SK-N-DZ (cell line): ENCODE measurements around the gene WDR86.

Experiments used
- DNase-seq: peaks from one replicate; pipeline ENCODE4 v3.0.0-alpha.2; 2015; ENCODE audit warnings: low spot score

WDR86 gene

GRCh38 chr7:151380199-151381097 is 29.4 kb downstream of the WDR86 start:
- no peak for DNase-seq

DNA sequence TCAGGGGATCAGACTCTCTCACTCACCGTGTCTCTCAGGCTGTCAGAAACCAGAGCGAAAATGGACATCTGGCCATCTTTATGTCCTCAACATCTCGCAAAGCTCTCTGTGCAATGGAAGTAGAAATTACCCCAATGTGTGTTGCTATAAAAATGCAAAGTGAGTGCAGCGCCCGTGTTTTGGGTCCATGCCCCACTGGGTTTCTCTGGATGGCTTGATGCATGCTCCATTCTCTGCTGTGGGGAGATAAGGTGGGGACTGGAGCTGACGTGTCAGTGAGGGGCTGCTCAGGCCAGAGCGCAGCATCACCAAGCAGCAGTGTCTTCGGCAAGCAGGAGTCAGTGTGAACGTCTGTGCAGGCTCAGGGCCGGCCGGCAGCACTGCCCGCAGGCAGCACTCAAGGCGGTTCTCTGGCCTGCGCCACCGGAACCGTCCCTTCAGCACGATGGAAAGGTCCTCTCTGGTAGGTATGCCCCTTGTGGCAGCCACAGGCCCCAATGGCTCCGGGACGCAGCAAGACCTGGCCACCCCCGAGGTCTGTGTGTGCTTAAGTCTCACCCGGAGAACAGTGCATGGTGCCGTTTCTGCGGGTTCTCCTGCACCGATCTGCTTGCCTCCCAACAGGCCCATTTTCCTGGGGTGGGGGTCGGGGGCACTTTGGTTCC is 30.2 kb downstream of the WDR86 start:
- no peak for DNase-seq

GRCh38 chr7:151379193-151379520 is 30.7 kb downstream of the WDR86 start:
- DNase-seq, result no peak

- no peak for DNase-seq
Observed at GRCh38 chr7:151378496-151379192, 31.2 kb downstream of the WDR86 start.

GRCh38 chr7:151378011-151378410 is 31.8 kb downstream of the WDR86 start:
- DNase-seq, result no peak

DNA sequence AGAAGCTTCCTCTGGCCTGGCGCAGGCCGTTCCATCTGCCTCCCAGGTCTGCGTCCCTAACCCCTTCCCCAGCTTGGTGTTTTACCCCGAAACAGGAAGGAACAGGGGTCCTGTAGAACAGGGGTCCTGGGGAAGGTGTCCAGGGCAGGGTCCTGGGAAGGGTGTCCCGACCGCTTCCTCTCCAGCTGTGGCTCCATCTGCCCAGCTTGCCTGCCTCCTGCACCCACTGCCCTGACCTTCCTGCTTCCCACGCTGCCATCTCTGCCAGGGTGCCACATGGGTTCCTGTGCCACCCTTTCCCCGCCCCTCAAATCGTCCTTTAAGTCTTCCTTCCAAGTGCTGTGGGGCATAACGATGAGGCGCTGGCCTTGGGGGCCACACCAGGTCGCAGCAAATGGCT is 32.4 kb downstream of the WDR86 start:
- no peak for DNase-seq

- DNase-seq, result no peak
Observed at GRCh38 chr7:151376218-151376902, 33.5 kb downstream of the WDR86 start.

- no peak for DNase-seq
Observed at GRCh38 chr7:151375530-151376217, 34.2 kb downstream of the WDR86 start.

DNA sequence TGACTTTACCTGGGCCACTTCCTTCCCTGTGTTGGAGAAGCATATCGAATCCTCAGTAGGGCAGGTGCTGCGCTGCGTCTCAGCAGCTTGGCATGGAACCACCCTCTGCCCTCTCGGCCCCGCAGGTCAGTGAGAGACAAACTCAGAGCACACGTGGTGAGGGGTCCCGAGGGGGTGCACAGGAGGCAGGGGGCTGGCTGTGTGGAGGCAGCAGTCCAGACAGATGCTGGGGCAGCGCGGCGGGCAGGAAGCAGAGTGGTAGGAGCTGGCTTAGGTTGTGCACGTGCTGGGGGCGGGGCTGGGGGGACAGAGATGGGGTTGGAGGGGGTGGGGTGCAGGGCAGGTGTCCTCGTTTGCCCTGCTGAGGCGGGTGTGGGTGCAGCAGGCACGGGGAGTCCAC is 35.1 kb downstream of the WDR86 start:
- no peak for DNase-seq

DNA sequence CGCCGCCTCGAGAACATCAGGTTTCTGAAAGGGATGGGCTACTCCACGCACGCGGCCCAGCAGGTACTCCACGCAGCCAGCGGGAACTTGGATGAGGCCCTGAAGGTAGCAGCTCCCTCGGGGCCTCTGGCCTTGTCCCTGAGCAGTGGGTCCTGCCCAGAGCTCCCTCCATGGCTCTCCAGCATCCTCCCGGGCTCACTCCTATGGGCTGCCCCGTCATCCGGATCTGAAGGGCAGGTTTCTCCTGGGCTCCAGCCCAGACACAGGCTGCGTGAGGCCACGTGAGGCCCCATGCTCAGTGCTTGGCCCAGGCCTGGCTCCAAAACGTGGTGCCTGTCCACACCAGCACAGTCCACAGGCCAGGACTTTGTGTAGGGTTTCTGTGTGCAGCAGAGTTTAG is 35.7 kb downstream of the WDR86 start:
- no peak for DNase-seq

DNA sequence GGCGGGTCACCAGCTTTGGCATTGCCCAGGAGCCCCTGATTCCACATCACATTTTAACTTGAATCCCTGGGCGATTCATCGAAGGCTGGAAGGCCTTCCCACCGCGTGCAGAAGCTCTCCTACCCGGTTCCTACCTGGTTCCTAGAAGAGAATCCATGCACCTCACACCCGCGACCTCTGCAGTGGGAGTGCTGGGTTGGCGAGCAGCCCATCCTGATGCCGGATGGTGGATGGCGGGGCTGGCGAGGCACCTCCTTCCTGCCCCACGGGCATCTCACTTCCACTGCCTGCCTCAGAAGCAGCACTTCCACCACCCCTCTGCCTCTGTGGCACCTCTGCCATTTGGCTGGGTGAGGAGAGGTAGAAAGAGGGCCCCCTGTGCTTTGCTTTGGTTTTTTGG is 36.2 kb downstream of the WDR86 start:
- DNase-seq, result no peak

DNA sequence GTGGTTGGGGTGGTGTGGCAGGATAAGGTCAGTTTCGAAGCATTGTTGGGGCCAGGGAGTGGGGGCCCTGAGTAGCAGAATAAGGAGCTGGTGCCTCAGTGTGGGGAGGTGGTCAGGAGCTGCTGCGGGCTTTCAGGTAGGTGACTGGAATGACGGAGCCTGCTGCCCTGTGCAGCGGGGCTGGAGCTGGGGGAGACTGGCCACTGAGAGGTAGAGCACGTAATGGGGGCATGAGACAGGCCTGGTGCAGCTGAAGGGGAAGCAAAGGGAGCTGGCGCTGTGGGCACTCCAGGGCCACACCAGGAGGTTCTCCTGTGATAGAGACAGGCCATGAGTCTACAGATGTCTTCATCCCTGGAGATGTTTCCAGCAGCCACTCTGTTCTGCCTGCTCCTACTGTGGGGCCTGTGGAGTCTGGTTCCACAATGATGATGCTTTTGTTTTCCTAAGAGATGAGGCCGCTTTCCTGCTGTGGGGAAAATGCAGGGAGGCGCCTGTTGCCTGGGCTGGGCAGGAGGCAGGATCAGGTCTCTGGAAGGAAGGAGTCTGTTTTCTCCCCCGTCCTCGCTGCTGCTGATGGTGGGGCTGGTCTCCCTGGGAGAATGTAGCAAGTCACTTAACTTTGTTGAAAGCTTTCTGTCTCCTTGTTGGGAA is 37.1 kb downstream of the WDR86 start:
- no peak for DNase-seq

DNA sequence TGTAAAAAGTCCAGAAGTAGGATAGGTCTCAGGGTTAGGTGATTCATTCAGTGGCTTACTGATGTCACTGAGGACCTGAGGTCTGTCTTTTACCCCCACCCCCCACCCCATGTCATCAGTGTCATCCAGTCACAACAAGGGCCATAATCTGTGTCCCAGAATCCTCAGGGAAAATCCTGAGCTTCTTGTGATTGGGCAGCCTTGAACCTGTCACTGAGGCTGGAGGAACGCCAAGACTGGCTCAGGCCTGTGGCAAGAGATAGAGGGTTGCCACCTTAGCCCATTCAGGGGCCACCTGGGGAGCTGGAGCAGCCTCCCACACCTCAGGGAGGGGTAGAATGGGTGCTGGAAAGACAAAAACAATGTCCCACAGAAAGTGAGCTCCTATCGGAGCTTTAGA is 38.6 kb downstream of the WDR86 start:
- no peak for DNase-seq

GRCh38 chr7:151368136-151368571 is 41.7 kb downstream of the WDR86 start:
- DNase-seq, result peak; percentile 81

GRCh38 chr7:151367284-151367683 is 42.6 kb downstream of the WDR86 start:
- no peak for DNase-seq

DNA sequence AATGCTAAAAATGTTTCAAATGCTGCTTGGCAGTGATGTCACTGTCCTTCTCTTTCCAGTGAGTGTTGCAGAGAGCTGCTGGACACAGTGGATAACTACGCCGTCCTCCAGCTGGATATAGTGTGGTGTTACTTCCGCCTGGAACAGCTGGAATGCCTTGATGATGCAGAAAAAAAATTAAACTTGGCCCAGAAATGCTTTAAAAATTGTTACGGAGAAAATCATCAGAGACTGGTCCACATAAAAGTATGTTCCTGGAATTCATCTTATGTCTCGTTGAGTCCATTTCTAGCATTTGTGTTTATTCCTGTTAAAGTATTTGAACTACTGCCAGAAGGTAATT is 43.0 kb downstream of the WDR86 start:
- no peak for DNase-seq

DNA sequence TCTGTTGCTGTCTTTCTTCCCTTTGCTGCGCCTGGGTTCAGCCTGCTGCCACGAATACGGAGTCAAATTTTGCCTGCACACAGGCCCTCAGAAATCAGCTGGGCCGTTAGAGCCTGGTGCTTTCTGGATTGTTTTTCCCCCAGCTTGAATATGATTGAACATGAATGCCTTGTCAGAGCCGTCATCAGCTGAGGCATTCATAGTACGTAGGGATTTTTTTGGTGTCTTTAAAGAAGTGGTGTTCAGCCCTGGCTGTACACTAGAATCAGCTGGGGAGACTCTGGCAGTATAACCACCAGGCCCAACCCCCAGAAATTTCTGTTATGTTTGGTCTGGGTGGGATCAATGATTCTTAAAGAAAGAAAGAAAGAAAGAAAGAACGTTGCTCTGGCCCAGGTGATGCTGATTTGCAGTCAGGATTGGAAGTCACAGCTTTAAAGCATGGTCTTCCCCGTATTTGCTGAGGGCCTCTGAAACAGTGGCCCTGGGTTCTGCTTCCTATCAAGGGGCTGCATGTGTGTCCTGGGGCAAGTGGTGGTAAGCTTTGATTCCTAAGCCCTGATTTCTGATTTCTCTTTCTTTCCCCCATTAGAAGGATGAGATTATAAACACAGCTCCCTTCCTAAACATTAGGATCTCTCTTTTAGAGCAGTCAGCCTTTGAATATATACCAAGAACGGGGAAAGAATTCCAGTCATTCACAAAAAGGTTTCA is 43.5 kb downstream of the WDR86 start:
- no peak for DNase-seq

DNA sequence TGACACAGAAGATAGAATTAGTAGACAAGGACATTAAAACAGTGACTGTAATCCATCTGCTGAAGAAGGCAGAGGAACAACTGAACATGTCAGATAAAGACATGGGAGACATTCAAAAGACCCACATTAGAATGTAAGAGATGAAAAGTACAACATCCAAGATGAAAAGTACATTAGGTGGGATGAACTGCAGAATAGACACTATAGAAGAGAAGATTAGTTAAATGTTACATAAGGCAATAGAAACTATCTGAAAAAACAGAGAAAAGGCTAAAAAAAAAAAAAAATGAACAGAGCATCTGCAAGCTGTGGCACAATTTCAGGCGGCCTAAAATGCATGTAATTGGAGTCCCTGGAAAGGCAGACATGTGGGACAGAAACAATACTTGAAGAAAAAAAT is 46.7 kb downstream of the WDR86 start:
- no peak for DNase-seq

DNA sequence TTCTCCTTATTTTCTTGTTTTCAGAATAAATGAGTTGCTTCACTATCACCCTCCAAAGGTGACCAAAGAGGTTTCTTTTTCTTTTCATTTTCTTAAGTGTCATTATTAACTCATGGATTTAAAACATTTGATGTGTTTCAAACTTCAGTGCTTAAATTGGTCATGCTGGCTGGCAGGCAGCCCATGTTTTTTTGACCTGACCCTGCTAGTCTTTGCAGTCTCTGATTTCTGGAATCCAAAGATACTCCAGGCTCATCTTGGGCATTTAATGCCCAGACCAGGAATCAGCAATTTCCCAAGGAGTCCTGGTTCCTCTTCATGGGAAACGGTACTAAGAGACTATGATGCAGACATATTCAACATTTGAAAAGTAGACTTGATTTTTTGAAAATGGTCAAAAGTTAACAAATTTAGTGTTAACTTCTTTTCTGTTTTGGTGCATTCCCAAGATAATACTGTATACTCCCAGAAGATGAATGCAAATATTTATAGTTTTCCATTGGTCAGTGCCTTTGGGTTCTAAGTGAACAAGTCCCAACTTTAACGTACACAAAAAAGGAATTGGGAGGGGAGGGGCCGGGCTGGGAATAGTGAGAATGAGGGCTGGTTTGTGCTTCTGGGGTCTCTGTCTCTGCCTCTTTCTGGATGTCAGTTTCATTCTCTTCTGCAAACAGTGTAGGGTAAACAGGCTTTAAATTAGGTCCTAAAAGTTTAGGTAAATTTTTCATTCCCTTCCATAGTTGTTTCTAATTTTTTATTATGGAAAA is 48.5 kb downstream of the WDR86 start:
- no peak for DNase-seq

- no peak for DNase-seq
Observed at GRCh38 chr7:151352512-151352911, 57.3 kb downstream of the WDR86 start.
